NCI-H345 (cell line): ENCODE measurements around the gene MLANA.

ENCODE experiments used
- DNase-seq: peaks from one replicate; lab custom pipeline; 2025; lab: John Stamatoyannopoulos, UW

The MLANA gene

GRCh38 chr9:5890641-5891040, at the start of gene MLANA:
Gene MLANA (plus strand): TSS chr9:5890889. CDS start chr9:5892475, 1,586 bp downstream.
- DNase-seq, result no peak

- no peak for DNase-seq
Measured at GRCh38 chr9:5841771-5842573, 48.7 kb upstream of the MLANA start.

- DNase-seq, result no peak
Measured at GRCh38 chr9:5842929-5843793, 47.5 kb upstream of the MLANA start.

- DNase-seq, result peak; percentile 82
Measured at GRCh38 chr9:5843794-5844471, 46.8 kb upstream of the MLANA start.

- DNase-seq, result no peak
Measured at GRCh38 chr9:5845157-5845531, 45.5 kb upstream of the MLANA start.

GRCh38 chr9:5846096-5846495, 44.6 kb upstream of the MLANA start:
- no peak for DNase-seq

- DNase-seq, result no peak
Measured at GRCh38 chr9:5846501-5846921, 44.2 kb upstream of the MLANA start.

GRCh38 chr9:5848372-5848882, 42.3 kb upstream of the MLANA start:
- DNase-seq, result no peak

GRCh38 chr9:5850724-5851122, 40.0 kb upstream of the MLANA start:
- DNase-seq, result no peak

- DNase-seq, result no peak
Measured at GRCh38 chr9:5851445-5851844, 39.2 kb upstream of the MLANA start.

GRCh38 chr9:5852987-5853386, 37.7 kb upstream of the MLANA start:
- DNase-seq, result no peak

- no peak for DNase-seq
Measured at GRCh38 chr9:5853617-5854016, 37.1 kb upstream of the MLANA start.

- no peak for DNase-seq
Measured at GRCh38 chr9:5854063-5854790, 36.5 kb upstream of the MLANA start.

- no peak for DNase-seq
Measured at GRCh38 chr9:5857928-5858327, 32.8 kb upstream of the MLANA start.

- no peak for DNase-seq
Measured at GRCh38 chr9:5858833-5859232, 31.9 kb upstream of the MLANA start.

GRCh38 chr9:5863092-5863746, 27.5 kb upstream of the MLANA start:
- DNase-seq, result no peak

GRCh38 chr9:5864446-5864845, 26.2 kb upstream of the MLANA start:
- DNase-seq, result no peak

- no peak for DNase-seq
Measured at GRCh38 chr9:5866272-5866671, 24.4 kb upstream of the MLANA start.

- no peak for DNase-seq
Measured at GRCh38 chr9:5866685-5867084, 24.0 kb upstream of the MLANA start.

- no peak for DNase-seq
Measured at GRCh38 chr9:5868235-5868634, 22.5 kb upstream of the MLANA start.
